Stimulated activated CD8-positive, alpha-beta memory T cell treated with anti-CD3 and anti-CD28 coated beads, Interleukin-12 subunit alpha, Interleukin-12 subunit beta, amount 100 ng/mL, for 24 hours (primary cell): ENCODE measurements around the gene ESYT3.
A peak's percentile ranks its signal among the peaks of the same experiment; 100 is the strongest.

Source experiments
- DNase-seq: peaks from one replicate; pipeline ENCODE4 v3.0.0-alpha.2; 2020; ENCODE audit errors: extremely low read depth

The ESYT3 gene

GRCh38 chr3:138434276-138434874, at the start of gene ESYT3:
ESYT3 (plus strand) TSS chr3:138434616; CDS start chr3:138434799, 183 bp downstream.
- DNase-seq, result peak; percentile 16

GRCh38 chr3:138384976-138385375, 49.4 kb upstream of the ESYT3 start:
- DNase-seq, result no peak

GRCh38 chr3:138389144-138389601, 45.2 kb upstream of the ESYT3 start:
- no peak for DNase-seq

- no peak for DNase-seq
Observed at GRCh38 chr3:138389841-138390581, 44.4 kb upstream of the ESYT3 start.

- no peak for DNase-seq
Observed at GRCh38 chr3:138390582-138390932, 43.9 kb upstream of the ESYT3 start.

- no peak for DNase-seq
Observed at GRCh38 chr3:138394156-138394555, 40.3 kb upstream of the ESYT3 start.

GRCh38 chr3:138394686-138395085, 39.7 kb upstream of the ESYT3 start:
- DNase-seq, result no peak

GRCh38 chr3:138395865-138396751, 38.3 kb upstream of the ESYT3 start:
- DNase-seq, result no peak

GRCh38 chr3:138396752-138397410, 37.5 kb upstream of the ESYT3 start:
- no peak for DNase-seq

- DNase-seq, result no peak
Observed at GRCh38 chr3:138397983-138398382, 36.4 kb upstream of the ESYT3 start.

GRCh38 chr3:138398791-138399575, 35.4 kb upstream of the ESYT3 start:
- DNase-seq, result no peak

GRCh38 chr3:138399766-138400165, 34.6 kb upstream of the ESYT3 start:
- DNase-seq, result no peak

- no peak for DNase-seq
Observed at GRCh38 chr3:138400651-138401070, 33.8 kb upstream of the ESYT3 start.

- DNase-seq, result no peak
Observed at GRCh38 chr3:138401834-138402233, 32.6 kb upstream of the ESYT3 start.

GRCh38 chr3:138404121-138404520, 30.3 kb upstream of the ESYT3 start:
- DNase-seq, result no peak

GRCh38 chr3:138405001-138405400, 29.4 kb upstream of the ESYT3 start:
- DNase-seq, result no peak

GRCh38 chr3:138405486-138405885, 28.9 kb upstream of the ESYT3 start:
- DNase-seq, result no peak

GRCh38 chr3:138406606-138407005, 27.8 kb upstream of the ESYT3 start:
- no peak for DNase-seq

- no peak for DNase-seq
Observed at GRCh38 chr3:138407236-138407907, 27.0 kb upstream of the ESYT3 start.

GRCh38 chr3:138408751-138409570, 25.5 kb upstream of the ESYT3 start:
- no peak for DNase-seq
